HFFc6 (cell line): ENCODE data around the gene SLC9C2. TPM values are rescaled to one million over a fixed set of nuclear protein-coding genes. Genes with fewer than 3 reads are reported as not detected.

ENCODE experiments used
- DNase-seq: peaks from one replicate; pipeline ENCODE4 v3.0.0-alpha.2; 2018
- H3K27ac Mint-ChIP-seq: 2 replicates; pipeline ENCODE4 v1.8.0; 2020; ENCODE audit warnings: mild to moderate bottlenecking, mixed read lengths
- H3K27me3 Mint-ChIP-seq: 2 replicates; pipeline ENCODE4 v1.8.0; 2021; ENCODE audit warnings: mild to moderate bottlenecking, moderate library complexity, mixed read lengths; ENCODE audit not compliant: insufficient read depth
- H3K36me3 Mint-ChIP-seq: 2 replicates; pipeline ENCODE4 v1.8.0; 2021; ENCODE audit warnings: low read depth, mixed read lengths
- H3K4me1 Mint-ChIP-seq: 2 replicates; pipeline ENCODE4 v1.8.0; 2020; ENCODE audit warnings: low read depth, mixed read lengths
- H3K4me3 Mint-ChIP-seq: 2 replicates; pipeline ENCODE4 v1.8.0; 2020; ENCODE audit warnings: mild to moderate bottlenecking, moderate library complexity, mixed read lengths
- H3K9me3 Mint-ChIP-seq: 2 replicates; pipeline ENCODE4 v1.8.0; 2020; ENCODE audit warnings: mild to moderate bottlenecking, mixed read lengths
- total RNA-seq, 6 experiments: library from RNA; stranded (reverse); fragmentation: NEBNext Ultra II Directional; extraction: Animal tissue kit (Norgen Biotek cat#: 25700); gene quantifications; 2 replicates in 1 of 6; 3 replicates in 5 of 6; pipeline ENCODE4 v1.2.3, GENCODE V29; 2021
- TF ChIP-seq, protein P1 (sequence below): fragments of 200-600 bp; sonication (generic); IDR thresholded peaks from 2 replicates; pipeline ENCODE4 v1.5.0; 2021; ENCODE audit warnings: antibody characterized with exemption, mild to moderate bottlenecking

Gene SLC9C2
- total RNA-seq, 6 experiments from 2014 or later = not detected

DNA sequence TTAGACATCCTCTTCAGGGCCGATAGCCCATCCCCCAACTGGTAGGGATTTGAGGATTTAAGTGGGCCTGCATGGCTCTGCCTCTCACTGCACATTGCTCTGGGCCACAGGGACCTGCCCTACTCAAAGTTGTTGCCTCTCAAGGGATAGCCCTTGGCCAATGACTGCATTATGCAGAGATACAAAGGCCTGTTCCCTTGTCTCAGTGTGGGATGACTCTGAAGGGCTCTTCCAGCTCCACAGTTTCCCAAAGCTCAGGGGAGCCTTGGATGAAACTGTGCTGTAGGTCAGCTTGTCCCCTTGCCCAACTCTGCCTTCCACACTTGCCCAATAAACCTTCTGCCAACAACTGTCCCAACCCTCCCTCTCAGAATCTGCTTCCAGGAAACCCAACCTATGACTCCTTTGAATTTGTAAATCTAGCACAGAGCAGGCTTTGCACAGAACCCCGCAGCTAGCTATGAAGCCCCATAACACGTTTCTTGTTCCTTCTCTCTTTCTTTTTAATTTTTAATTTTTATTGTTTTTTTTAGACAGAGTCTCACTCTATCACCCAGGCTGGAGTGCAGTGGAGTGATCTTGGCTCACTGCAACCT, 42.5 kb downstream of the SLC9C2 start:
- Mint-ChIP-seq H3K27me3 (peaks cover 3% of the 10 kb centered on the region), H3K27ac (no peak overlapping the region), H3K36me3 (no peaks in the 10 kb centered on the region), H3K4me3 (no peak overlapping the region), H3K9me3 (no peaks in the 10 kb centered on the region), H3K4me1 (peaks cover 4% of the 10 kb centered on the region; the same call in 1 of the 2 replicates)
- DNase-seq = no peak
- TF ChIP-seq, protein P1, sequence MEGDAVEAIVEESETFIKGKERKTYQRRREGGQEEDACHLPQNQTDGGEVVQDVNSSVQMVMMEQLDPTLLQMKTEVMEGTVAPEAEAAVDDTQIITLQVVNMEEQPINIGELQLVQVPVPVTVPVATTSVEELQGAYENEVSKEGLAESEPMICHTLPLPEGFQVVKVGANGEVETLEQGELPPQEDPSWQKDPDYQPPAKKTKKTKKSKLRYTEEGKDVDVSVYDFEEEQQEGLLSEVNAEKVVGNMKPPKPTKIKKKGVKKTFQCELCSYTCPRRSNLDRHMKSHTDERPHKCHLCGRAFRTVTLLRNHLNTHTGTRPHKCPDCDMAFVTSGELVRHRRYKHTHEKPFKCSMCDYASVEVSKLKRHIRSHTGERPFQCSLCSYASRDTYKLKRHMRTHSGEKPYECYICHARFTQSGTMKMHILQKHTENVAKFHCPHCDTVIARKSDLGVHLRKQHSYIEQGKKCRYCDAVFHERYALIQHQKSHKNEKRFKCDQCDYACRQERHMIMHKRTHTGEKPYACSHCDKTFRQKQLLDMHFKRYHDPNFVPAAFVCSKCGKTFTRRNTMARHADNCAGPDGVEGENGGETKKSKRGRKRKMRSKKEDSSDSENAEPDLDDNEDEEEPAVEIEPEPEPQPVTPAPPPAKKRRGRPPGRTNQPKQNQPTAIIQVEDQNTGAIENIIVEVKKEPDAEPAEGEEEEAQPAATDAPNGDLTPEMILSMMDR = no peak

DNA sequence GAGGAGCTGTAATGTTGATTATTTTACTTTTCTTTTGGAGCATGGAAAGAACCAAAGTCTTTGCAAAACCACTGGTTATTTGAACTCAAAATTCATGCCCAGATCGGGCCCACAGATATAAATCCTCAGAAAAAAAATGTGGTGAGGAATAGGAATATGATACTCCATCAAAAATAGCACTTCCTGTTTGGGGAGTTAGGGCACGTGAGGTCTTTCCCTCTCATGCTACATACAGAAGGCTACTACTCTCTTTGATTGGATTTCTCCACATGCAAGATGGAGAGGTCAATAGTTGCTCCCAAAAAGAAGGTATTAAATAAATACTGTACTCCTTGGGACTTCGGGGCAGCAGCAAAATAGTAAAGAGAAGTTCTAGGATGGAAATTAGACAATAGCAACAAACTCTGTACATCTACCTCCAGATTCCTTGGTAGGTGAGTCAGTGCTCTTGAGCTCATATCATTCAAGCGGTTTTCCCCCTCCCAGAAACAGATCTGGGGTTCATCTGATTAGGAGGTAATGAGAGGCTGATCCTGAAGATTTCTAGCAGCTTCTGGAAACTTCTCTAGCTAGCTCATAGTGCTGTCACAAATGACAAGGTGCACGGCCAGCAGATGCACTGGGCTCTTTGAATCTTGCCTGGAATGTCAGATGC, 47.1 kb downstream of the SLC9C2 start:
- Mint-ChIP-seq H3K36me3 (no peaks in the 10 kb centered on the region), H3K27ac (no peak overlapping the region), H3K9me3 (no peaks in the 10 kb centered on the region), H3K27me3 (peaks cover 9% of the 10 kb centered on the region; the same call in 1 of the 2 replicates), H3K4me3 (no peak overlapping the region), H3K4me1 (peaks cover 12% of the 10 kb centered on the region)
- TF ChIP-seq, protein P1 = no peak
- DNase-seq = no peak

DNA sequence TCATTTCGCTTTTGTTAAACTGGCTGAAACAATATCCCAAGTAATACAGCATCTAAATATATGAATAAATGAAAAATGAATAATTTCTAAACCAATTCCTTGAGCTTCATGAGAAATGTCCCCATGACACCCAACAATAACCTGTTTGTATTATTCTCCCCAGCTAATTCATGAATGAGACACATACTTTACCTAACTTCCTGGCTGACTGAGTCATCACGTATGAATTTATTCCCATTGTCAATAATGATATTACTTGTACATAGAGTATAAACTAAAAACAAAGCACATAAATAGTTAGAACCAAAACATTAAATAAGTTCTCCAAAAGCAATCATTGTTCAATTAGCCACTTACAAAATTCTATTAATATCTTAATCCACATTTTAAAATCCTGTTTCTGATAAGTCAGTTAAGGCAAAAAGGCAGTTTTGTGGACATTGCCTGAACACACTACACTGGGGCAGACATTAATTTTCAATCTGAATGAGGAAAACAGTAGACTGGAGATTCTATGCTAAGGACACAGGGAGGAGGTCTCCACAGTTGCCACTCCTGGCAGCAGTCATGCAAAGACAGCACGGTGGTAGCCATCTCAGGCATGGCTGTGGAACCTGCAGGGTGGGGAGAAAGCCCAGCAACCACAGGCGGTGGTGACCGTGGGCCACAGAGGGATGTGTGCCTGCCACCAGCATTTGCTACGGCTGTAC, 48.2 kb downstream of the SLC9C2 start:
- H3K36me3 Mint-ChIP-seq = no peaks in the 10 kb centered on the region
- peaks cover 8% of the 10 kb centered on the region; the same call in 1 of the 2 replicates for H3K27me3 Mint-ChIP-seq
- H3K9me3 Mint-ChIP-seq = no peaks in the 10 kb centered on the region
- H3K4me1 Mint-ChIP-seq = peaks cover 12% of the 10 kb centered on the region
- no peak overlapping the region for H3K27ac Mint-ChIP-seq
- no peak for DNase-seq
- TF ChIP-seq, protein P1 = no peak
- H3K4me3 Mint-ChIP-seq = no peak overlapping the region

GRCh38 chr1:173554089-173554488, 48.8 kb downstream of the SLC9C2 start:
- H3K27ac Mint-ChIP-seq = no peak overlapping the region
- H3K27me3 Mint-ChIP-seq = peaks cover 8% of the 10 kb centered on the region; the same call in 1 of the 2 replicates
- no peaks in the 10 kb centered on the region for H3K9me3 Mint-ChIP-seq
- TF ChIP-seq, protein P1 = no peak
- no peak overlapping the region for H3K4me3 Mint-ChIP-seq
- H3K4me1 Mint-ChIP-seq = peaks cover 12% of the 10 kb centered on the region
- no peaks in the 10 kb centered on the region for H3K36me3 Mint-ChIP-seq
- DNase-seq = no peak

DNA sequence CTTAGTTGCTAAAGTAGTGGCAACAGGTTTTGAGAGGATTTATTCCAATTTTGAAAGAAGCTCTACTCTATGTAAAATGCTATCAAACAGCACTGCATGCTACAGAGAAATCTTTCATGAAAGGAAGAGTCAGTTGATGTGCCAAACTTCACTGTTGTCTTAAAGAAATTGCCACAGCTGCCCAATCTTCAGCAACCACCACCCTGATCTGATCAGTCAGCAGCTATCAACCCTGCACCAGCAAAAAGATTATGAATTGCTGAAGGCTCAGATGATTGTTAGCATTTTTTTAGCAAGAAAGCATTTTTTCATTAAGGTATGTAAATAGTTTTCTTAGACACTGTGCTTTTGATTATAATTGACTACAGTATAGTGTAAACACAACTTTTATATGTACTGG, 49.6 kb downstream of the SLC9C2 start:
- Mint-ChIP-seq H3K27me3 (peaks cover 10% of the 10 kb centered on the region; the same call in 1 of the 2 replicates), H3K4me1 (peaks cover 12% of the 10 kb centered on the region), H3K27ac (no peak overlapping the region), H3K36me3 (no peaks in the 10 kb centered on the region), H3K4me3 (no peak overlapping the region), H3K9me3 (no peaks in the 10 kb centered on the region)
- TF ChIP-seq, protein P1 = no peak
- DNase-seq = no peak
